EH (cell line): Measurements from ENCODE around the gene MAN2B2.
A peak's percentile ranks its signal among the peaks of the same experiment; 100 is the strongest.
"Not testable (repeated sequence)": the region's sequence is repeated elsewhere in the genome, so short reads cannot be mapped to it uniquely, and the experiment has no call there.

ENCODE experiments used
- DNase-seq: peaks from one replicate; pipeline ENCODE4 v3.0.0-alpha.2; 2015; ENCODE audit warnings: low read depth

Gene MAN2B2

DNA sequence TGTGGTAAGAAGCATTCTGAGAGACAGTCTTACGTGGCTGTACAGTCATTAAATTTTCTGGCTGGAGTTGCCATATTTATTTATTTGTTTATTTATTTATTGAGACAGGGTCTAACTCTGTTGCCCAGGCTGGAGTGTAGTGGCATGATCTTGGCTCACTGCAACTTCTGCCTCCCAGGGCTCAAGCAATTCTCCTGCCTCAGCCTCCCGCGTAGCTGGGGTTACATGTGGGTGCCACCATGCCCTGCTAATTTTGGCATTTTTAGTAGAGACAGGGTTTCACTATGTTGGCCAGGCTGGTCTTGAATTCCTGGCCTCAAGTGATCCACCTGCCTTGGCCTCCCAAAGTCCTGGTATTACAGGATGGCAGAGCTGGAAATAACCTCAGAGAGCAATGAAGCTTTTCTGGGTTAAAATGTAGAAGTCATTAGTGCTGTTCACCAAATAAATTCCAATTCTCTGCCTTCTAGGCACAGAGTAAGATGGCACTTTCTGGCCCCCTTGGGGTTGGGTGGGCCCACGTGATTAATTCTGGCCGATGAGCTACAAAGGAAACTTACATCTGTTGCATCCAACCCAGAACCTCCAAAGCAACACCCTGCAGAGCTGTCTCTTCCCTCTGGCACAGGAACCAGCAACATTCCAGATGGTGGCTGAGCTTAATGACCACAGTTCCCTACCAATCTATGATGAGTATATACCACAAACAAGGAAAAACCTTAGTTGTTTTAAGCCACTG, 70.0 kb downstream of the MAN2B2 start:
- no peak for DNase-seq

DNA sequence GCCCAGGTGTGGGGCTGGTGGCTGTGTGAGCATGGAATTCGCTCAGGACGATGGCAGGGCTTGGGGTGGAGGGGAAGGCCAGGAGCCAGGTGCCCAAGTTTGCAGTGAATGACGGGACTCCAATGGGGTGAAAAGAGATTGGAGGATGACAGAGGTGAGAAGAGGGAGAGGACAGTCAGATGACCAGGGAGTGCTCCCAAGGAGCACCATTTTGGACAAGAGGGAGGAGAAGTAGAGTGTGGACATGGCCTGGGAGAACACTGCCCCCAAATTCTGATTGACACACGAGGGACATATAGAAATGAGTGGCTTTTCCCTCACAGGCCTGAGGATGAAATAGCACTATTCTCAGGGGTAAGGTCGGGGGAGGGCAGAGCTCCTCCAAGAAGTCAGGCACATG, 72.2 kb downstream of the MAN2B2 start:
- DNase-seq, result no peak

DNA sequence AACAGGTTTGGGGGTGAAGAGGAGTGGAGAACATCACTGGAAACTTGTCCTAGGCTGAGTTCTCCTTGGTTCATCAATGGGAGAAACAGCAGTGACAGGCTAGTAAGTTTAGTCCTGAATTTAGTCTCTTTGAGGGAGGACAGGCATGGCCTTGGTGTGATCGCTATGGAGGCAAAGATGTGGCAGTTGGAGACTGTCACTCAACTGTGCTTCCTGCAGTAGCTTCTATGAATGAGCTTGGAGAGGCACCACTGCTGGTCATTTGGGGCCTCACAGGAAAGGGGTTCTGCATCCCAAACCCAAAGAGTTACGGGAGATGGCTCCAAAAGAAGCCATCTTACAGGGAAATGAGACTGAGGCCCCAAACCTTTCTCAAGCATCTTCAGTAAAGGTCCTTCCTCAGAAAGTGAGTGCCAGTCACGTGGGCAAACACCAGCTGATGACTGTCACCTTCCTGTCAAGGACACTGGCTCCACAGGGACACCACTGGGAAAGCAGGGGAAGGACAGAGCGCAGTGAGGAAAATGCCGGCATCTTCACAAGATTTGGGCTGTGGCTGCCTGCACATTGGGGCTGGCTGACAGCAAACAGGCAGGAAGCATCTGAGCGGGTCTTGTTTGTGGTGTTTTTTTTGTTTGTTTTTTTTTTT, 72.7 kb downstream of the MAN2B2 start:
- DNase-seq, result no peak

DNA sequence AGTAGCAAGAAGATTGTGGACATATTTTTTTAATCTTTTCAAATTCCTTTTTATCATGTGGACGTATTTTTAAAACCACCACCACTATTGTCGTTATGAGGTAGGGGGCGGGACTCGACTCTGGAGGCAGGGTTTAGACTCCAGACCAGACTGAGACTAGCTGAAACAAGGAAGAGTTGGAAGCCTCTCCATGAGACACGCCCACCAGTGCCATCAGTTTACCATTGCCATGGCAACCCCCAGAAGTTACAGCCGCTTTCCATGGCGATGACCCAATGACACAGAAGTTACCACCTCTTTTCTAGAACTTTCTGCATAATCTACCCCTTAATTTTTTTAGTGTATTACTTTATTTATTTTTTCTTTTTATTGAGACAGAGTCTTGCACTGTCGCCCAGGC, 74.2 kb downstream of the MAN2B2 start:
- DNase-seq, result no peak

DNA sequence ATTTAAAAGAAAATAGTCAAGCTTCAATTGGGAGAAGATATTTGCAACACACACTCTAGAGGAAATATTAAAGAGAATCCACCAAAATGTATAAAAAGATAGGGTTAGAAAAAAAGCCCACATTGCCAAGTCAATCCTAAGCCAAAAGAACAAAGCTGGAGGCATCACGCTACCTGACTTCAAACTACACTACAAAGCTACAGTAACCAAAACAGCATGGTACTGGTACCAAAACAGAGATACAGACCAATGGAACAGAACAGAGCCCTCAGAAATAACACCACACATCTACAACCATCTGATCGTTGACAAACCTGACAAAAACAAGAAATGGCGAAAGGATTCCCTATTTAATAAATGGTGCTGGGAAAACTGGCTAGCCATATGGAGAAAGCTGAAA, 79.2 kb downstream of the MAN2B2 start:
- not testable (repeated sequence) for DNase-seq

DNA sequence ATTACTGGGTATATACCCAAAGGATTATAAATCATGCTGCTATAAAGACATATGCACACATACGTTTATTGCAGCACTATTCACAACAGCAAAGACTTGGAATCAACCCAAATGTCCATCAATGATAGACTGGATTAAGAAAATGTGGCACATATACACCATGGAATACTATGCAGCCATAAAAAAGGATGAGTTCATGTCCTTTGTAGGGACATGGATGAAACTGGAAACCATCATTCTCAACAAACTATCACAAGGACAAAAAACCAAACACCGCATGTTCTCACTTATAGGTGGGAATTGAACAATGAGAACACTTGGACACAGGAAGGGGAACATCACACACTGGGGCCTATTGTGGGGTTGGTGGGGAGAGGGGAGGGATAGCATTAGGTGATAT, 80.3 kb downstream of the MAN2B2 start:
- DNase-seq, result not testable (repeated sequence)

DNA sequence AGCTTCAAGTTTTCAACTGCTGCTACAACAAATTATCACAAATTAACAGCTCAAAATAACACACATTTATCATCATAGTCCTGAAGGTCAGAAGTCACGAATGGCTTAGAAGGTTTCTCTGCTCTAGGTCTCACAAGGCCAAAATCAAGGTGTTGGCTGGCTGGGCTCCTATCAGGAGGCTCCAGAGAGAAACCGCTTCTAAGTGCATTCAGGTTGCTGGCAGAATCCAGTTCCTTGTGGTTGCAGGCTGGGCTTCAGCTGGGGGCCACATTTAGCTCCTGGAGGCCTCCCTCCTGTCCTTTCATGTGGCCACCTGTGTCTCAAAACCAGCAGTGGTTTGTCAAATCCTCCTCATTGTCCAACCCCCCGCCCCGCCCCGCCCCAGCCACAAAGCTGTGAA, 80.9 kb downstream of the MAN2B2 start:
- DNase-seq, result no peak

DNA sequence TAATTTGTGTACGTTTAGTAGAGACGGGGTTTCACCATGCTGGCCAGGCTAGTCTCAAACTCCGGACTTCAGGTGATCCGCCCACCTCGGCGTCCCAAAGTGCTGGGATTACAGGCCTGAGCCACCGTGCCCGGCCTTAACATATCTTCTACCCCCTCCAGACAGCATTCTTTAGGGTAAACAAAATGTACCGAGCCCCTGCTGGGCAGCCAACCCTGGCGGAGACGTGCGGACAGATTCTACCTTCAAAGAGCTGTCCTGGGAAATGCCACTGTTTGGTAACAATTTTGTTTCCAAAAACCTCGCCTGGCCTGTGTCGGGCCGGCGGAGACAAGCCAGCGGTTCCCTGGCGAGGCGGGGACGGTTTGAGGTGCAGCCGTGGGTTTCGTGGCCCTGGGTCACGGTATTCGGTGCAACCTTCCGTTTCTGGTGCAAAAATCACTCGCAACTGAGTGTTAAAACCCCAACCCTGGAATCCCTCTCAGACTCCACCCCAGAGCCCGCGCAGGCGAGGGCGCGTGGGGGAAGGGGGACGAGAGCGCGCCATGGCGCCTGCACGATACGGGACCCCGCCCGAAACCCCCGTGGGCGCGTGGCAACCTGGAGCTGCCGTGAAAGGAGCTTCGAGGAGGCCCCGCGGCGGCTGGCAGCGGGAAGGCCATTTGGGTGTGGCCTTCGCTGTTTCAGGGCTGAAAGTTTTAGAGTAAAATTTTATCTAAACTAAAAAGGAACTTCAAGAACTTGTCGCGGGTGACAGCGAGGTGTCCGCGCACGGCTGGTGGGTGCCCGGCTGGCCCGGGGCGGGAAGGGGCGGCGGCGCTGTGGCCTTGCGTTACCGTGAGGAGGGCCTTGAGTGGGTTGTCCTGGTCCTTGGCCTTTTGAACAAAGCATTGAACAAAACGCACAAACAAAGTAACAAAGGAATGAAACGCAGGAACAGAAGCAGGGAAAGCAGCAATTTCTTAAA, 82.5 kb downstream of the MAN2B2 start:
- no peak for DNase-seq

DNA sequence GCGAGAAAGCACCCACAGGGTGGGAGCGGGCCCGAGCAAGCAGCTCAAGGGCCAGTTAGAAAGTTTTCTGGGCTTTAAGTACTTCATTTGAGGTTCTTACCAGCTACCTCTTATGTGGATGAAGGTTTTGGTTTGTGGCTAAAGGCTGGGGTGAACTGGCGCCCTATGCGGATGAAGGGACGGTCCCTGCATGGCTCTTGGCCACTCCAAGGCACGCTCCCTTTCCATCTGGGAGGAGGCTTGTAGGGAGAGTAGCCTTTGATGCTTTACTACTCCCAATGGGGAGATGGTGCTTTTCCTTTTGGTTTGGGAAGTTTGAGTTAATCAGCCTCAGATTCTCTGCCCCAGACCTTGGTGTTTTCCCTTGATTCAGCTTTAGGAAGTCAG, 83.2 kb downstream of the MAN2B2 start:
- no peak for DNase-seq

DNA sequence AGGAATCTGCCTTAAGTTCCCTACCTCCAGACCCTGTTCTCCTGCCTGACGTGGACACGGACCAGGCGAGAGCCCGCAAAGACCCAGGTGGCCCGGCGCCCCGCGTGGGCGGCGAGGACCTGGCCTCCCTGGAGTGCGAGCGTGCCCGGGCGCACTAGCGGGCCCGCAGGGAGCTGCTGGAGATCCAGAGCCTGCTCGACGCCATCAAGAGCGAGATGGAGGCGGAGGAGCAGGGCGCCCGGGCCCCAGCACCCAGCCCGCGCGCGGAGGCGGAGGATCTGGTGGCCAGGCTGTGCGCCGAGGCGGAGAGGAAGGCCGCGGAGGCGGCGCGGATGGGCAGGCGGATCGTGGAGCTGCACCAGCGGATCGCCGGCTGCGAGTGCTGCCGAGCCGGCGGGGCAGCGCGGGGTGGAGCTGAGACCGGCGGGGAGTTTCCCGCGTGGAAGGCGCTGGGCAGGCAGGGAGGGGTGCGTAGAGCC, 83.6 kb downstream of the MAN2B2 start:
- peak; percentile 52 for DNase-seq

DNA sequence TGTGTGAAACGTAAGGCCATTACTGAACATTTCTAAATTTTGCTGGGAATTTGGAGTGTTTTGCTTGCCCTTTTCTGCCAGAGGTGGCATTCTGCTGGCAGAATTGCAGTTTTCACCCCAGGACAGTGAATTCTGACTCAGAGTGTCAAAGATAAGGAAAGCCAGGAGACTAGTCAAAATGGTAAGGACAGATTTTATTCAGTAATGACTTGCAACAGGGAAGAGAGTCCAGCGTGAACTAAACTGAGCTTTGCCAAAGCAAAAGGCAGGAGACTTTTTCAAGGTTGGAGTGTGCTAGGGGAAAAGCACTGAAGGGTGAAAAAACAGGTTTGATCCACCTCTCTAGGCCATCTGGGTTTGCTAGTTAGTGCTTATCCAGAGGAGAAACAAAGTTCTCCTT, 84.9 kb downstream of the MAN2B2 start:
- DNase-seq, result no peak

DNA sequence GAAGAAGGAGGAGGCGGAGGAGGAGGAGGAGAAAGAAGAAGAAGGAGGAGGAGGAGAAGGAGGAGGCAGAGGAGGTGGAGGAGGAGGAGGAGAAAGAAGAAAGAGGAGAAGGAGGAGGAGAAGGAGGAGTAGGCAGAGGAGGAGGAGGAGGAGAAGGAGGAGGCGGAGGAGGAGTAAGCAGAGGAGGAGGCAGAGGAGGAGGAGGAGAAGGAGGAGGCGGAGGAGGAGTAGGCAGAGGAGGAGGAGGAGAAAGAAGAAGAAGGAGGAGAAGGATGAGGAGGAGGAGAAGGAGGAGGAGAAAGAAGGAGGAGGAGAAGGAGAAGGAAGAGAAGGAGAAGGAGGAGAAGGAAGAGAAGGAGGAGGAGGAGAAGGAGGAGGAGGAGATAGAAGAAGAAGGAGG, 85.4 kb downstream of the MAN2B2 start:
- DNase-seq, result peak; percentile 30

DNA sequence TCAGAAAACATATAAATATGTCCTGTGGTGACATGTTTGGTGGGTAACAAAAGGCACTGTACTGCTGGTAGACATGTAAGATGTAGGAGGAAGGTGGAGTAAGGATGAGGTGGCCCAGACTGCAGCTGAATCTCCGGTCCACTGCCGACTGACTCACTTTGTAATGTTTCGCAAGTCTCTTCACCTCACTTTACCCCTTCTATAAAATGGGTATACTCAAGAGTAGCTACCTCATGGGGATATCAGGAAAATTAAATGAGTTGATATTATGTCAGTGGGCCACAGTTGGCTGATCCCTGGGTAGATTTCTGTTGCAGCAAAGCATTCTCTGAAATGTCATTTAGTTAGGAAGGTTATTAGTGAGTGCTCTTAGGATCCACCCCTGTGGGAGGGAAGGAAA, 87.6 kb downstream of the MAN2B2 start:
- no peak for DNase-seq

DNA sequence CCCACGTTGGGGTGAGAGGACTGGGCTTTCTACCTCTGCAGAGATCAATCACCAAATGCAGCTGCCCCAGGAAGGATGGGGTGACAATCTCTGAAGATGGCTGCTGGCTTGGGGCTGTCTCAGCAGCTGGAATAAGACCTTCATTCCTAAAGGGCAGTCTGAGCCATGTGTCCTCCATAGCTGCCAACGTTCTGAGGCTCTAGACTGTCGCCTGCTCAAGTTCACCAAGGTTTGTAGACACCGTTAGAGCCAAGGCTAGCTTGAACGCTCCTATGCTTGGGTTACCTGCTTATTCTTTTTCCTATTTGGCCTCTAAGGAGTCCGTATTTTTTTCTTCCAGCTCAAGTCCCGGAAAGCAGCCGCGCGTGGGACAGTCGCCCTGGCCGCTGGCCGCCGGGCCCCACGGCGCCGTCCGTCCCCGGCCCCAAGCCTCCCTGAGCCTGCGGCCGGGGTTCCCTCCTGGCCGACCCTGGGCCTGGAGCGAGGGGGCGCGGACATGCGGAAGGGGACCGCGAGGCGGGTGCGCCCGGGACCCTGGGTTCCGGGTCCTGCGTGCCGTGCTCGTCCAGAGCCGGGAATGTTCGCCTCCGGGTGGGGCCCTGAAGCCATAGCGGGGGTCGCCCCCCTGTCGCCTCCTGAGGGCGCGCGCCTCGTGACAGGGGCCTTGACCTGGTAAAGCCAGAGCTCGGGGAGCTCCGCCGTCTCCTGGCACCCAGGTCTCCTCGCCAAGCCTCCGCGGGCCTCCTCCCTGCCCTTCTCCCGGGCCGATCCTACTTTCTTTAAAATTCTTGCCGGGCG, 88.8 kb downstream of the MAN2B2 start:
- no peak for DNase-seq

DNA sequence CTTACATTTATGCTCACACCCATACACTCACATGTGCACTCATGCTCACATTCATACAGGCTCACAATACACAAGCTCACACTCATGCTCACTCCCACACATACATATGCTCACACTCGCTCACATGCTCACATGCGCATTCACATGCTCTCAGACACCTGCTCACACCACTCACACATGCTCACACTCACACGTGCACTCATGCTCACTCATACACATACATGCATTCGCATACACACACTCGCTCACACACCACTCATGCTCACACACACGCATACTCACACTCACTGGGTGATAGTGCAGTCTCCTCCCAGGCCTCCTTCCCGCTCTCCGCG, 90.3 kb downstream of the MAN2B2 start:
- DNase-seq, result no peak

DNA sequence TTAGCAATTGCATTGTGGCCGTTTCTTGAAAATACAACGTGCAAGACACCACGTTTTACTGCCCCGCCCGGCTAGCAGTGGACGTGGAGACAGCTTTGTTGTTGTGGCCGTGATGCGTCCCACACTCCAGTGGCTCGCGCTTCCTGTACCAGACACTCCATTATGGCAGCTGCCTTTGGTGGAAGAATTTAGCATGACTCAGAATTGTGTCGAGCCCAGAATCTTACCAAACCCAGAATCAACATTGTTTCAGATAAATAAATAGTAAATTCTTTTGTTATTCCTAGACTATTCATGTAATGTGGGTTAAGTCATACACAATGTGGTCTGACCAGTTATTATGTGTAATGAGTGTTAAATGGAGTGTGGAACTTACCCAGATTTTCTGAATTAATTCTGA, 93.4 kb downstream of the MAN2B2 start:
- DNase-seq, result peak; percentile 90

DNA sequence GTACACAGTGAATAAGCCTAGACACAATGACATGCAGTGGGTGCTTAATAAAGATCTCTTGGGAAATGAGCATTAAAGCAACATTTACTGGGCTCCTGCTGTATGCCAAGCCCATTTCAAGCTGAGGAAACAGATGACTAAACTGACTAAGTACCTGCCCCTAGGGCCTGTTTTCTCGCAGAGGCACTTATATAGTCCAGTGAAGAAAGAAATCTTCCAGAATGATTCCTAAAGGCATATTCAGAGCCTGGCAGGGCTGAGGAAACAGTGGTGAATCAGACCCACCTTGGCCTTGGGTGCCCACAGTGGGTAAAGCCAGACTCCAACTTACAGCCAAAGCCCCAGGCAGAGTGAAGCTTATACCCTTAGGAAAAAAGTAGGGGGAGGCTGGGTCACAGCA, 96.7 kb downstream of the MAN2B2 start:
- DNase-seq, result no peak

DNA sequence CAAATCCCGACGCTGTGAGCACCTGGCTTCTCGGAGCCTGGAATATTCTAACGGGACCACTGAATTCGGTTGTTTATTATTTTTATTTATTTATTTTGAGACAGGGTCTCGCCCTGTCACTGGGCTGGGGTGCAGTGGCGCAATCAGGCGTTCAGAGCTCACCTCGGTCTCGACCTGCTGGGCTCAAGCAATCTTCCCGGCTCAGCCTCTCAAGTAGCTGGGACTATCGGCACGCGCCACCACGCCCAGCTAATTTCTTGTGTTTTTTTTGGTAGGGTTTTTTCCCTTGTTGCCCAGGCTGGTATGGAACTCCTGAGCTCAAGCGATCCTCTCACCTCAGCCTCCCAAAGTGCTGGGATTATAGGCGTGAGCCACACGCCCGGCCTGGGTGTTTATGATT, 97.1 kb downstream of the MAN2B2 start:
- DNase-seq, result no peak

DNA sequence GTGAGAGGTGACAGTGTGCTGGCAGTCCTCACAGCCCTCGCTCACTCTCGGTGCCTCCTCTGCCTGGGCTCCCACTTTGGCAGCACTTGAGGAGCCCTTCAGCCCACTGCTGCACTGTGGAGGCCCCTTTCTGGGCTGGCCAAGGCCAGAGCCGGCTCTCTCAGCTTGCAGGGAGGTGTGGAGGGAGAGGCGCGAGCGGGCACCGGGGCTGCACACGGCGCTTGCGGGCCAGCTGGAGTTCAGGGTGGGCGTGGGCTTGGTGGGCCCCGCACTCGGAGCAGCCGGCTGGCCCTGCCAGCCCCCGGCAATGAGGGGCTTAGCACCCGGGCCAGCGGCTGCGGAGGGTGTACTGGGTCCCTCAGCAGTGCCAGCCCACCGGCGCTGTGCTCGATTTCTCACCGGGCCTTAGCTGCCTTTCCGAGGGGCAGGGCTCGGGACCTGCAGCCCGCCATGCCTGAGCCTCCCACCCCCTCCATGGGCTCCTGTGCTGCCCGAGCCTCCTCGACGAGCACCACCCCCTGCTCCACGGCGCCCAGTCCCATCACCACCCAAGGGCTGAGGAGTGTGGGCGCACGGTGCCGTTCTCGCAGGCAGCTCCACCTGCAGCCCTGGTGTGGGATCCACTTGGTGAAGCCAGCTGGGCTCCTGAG, 97.7 kb downstream of the MAN2B2 start:
- DNase-seq, result not testable (repeated sequence)
